ENCODE measurements around the gene ATG3.
"Not testable (repeated sequence)": the region's sequence is repeated elsewhere in the genome, so short reads cannot be mapped to it uniquely, and the experiment has no call there.

ATG3 gene

GRCh38 chr3:112560721-112561483, 860 bp downstream of the ATG3 start:
- peak; percentile 23 to 50 for DNase-seq (ENCODE audit: low read depth in 2 of 2)

GRCh38 chr3:112560307-112560706, 1.5 kb downstream of the ATG3 start:
- DNase-seq (ENCODE audit: low read depth in 2 of 2) = no peak

- DNase-seq (ENCODE audit: low read depth in 2 of 2) = no peak
These were observed 3.8 kb downstream of the ATG3 start for GRCh38 chr3:112557976-112558375.

- DNase-seq (ENCODE audit: low read depth in 2 of 2) = no peak
These were observed 6.1 kb downstream of the ATG3 start for GRCh38 chr3:112555535-112556170.

GRCh38 chr3:112550859-112551258, 10.9 kb downstream of the ATG3 start:
- DNase-seq (ENCODE audit: low read depth in 2 of 2) = no peak

GRCh38 chr3:112546216-112546759, 15.5 kb downstream of the ATG3 start:
- DNase-seq (ENCODE audit: low read depth in 2 of 2) = no peak

- DNase-seq (ENCODE audit: low read depth in 2 of 2) = no peak
These were observed 21.7 kb downstream of the ATG3 start for GRCh38 chr3:112539825-112540650.

- DNase-seq (ENCODE audit: low read depth in 2 of 2) = no peak
These were observed 30.4 kb downstream of the ATG3 start for GRCh38 chr3:112531358-112531781.

GRCh38 chr3:112530573-112530972, 31.2 kb downstream of the ATG3 start:
- DNase-seq (ENCODE audit: low read depth in 2 of 2) = no peak

GRCh38 chr3:112524127-112524526, 37.6 kb downstream of the ATG3 start:
- DNase-seq (ENCODE audit: low read depth in 2 of 2) = not testable (repeated sequence)

GRCh38 chr3:112519424-112520001, 42.2 kb downstream of the ATG3 start:
- peak in 1 of 2 donors; percentile 8 for DNase-seq (ENCODE audit: low read depth in 2 of 2)

GRCh38 chr3:112518970-112519369, 42.8 kb downstream of the ATG3 start:
- not testable (repeated sequence) for DNase-seq (ENCODE audit: low read depth in 2 of 2)

- DNase-seq (ENCODE audit: low read depth in 2 of 2) = no peak
These were observed 47.1 kb downstream of the ATG3 start for GRCh38 chr3:112514527-112515128.

GRCh38 chr3:112512320-112512719, 49.4 kb downstream of the ATG3 start:
- no peak for DNase-seq (ENCODE audit: low read depth in 2 of 2)

GRCh38 chr3:112508860-112509259, 52.9 kb downstream of the ATG3 start:
- DNase-seq (ENCODE audit: low read depth in 2 of 2) = no peak

- no peak for DNase-seq (ENCODE audit: low read depth in 2 of 2)
These were observed 53.5 kb downstream of the ATG3 start for GRCh38 chr3:112508261-112508660.

GRCh38 chr3:112505907-112506306, 55.9 kb downstream of the ATG3 start:
- no peak for DNase-seq (ENCODE audit: low read depth in 2 of 2)

- no peak for DNase-seq (ENCODE audit: low read depth in 2 of 2)
These were observed 57.6 kb downstream of the ATG3 start for GRCh38 chr3:112504123-112504522.

GRCh38 chr3:112503304-112503972, 58.3 kb downstream of the ATG3 start:
- no peak for DNase-seq (ENCODE audit: low read depth in 2 of 2)

GRCh38 chr3:112500621-112501020, 61.1 kb downstream of the ATG3 start:
- no peak for DNase-seq (ENCODE audit: low read depth in 2 of 2)

All from stimulated activated CD8-positive, alpha-beta memory T cell treated with anti-CD3 and anti-CD28 coated beads, Interleukin-7, amount 100 ng/mL, for 4 hours (primary cell).